Uterus (tissue), 2 donors: Measurements from ENCODE around the gene PSMA8.
"Not testable (repeated sequence)": the region's sequence is repeated elsewhere in the genome, so short reads cannot be mapped to it uniquely, and the experiment has no call there.

Source experiments
- CTCF ChIP-seq, 4 experiments: fragments of 200-600 bp in 2 of 4; fragments of 450-650 bp in 2 of 4; sonication (generic) in 2 of 4; IDR thresholded peaks; one replicate each; pipeline ENCODE4 v1.5.1; 2016 to 2019; ENCODE audit warnings: antibody characterized with exemption in 4 of 4, mild to moderate bottlenecking in 2 of 4, moderate library complexity in 1 of 4
- POLR2A ChIP-seq, 2 donors: fragments of 450-650 bp; IDR thresholded peaks; one replicate each; pipeline ENCODE4 v1.6.1; 2016; ENCODE audit warnings: antibody characterized with exemption in 2 of 2, mild to moderate bottlenecking in 1 of 2, moderate library complexity in 1 of 2

- not testable (repeated sequence) for TF ChIP-seq CTCF, POLR2A (IDR thresholded peaks at IDR 0.05)
Measured at GRCh38 chr18:26242392-26242791, 108.7 kb downstream of the PSMA8 start.
